ENCODE measurements around the gene ZNF76. TPM values are rescaled to one million over a fixed set of nuclear protein-coding genes. Genes with fewer than 3 reads are reported as not detected.

ZNF76 gene
- total and polyA plus RNA-seq, 9 of the 15 experiments (the other 6 are each of a cell fraction or from before 2014, with no cell fraction given), result 1.2 to 17.8 (median 10.7) TPM

- TF ChIP-seq NRF1 (conservative IDR thresholded peaks at IDR 0.05 in 1 of 2, IDR thresholded peaks at IDR 0.05 in 1 of 2), result no peak
- no peak for TF ChIP-seq NFE2L1 (tag; IDR thresholded peaks at IDR 0.05; ENCODE audit: borderline replicate concordance, low read depth)
- no peak for TF ChIP-seq SRF (CRISPR knock-in tag; IDR thresholded peaks at IDR 0.05)
- no peak for TF ChIP-seq ZNF764 (CRISPR knock-in tag; IDR thresholded peaks at IDR 0.05; ENCODE audit: low read depth)
- TF ChIP-seq, protein P1, sequence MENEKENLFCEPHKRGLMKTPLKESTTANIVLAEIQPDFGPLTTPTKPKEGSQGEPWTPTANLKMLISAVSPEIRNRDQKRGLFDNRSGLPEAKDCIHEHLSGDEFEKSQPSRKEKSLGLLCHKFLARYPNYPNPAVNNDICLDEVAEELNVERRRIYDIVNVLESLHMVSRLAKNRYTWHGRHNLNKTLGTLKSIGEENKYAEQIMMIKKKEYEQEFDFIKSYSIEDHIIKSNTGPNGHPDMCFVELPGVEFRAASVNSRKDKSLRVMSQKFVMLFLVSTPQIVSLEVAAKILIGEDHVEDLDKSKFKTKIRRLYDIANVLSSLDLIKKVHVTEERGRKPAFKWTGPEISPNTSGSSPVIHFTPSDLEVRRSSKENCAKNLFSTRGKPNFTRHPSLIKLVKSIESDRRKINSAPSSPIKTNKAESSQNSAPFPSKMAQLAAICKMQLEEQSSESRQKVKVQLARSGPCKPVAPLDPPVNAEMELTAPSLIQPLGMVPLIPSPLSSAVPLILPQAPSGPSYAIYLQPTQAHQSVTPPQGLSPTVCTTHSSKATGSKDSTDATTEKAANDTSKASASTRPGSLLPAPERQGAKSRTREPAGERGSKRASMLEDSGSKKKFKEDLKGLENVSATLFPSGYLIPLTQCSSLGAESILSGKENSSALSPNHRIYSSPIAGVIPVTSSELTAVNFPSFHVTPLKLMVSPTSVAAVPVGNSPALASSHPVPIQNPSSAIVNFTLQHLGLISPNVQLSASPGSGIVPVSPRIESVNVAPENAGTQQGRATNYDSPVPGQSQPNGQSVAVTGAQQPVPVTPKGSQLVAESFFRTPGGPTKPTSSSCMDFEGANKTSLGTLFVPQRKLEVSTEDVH (IDR thresholded peaks at IDR 0.05; ENCODE audit: low read depth, partially characterized antibody), result peak; percentile 38
- no peak for TF ChIP-seq ZNF197 (CRISPR knock-in tag; IDR thresholded peaks at IDR 0.05; ENCODE audit: low read depth)
- TF ChIP-seq ETV6 (IDR thresholded peaks at IDR 0.05; ENCODE audit: borderline replicate concordance in 1 of 2, low read depth in 2 of 2, low read length in 1 of 2), result no peak
- TF ChIP-seq ETV6 (CRISPR knock-in tag; IDR thresholded peaks at IDR 0.05; ENCODE audit: borderline replicate concordance), result no peak
- no peak; the same call in 1 of the 2 replicates for TF ChIP-seq THRB (CRISPR knock-in tag; conservative IDR thresholded peaks at IDR 0.05)
- TF ChIP-seq, protein P2, sequence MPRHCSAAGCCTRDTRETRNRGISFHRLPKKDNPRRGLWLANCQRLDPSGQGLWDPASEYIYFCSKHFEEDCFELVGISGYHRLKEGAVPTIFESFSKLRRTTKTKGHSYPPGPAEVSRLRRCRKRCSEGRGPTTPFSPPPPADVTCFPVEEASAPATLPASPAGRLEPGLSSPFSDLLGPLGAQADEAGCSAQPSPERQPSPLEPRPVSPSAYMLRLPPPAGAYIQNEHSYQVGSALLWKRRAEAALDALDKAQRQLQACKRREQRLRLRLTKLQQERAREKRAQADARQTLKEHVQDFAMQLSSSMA (CRISPR knock-in tag; IDR thresholded peaks at IDR 0.05), result no peak
- no peak for TF ChIP-seq SIRT6 (IDR thresholded peaks at IDR 0.05; ENCODE audit: low read depth, low read length)
- no peak for TF ChIP-seq ELK3 (CRISPR knock-in tag; IDR thresholded peaks at IDR 0.05)
- TF ChIP-seq CBX2 (IDR thresholded peaks at IDR 0.05; ENCODE audit: insufficient read depth, low read length, poor library complexity, severe bottlenecking), result no peak
- TF ChIP-seq SIX5 (IDR thresholded peaks at IDR 0.05; ENCODE audit: borderline replicate concordance in 1 of 2, insufficient read depth in 1 of 2, low read depth in 1 of 2, low read length in 2 of 2), result no peak
- no peak for TF ChIP-seq ZSCAN32 (CRISPR knock-in tag; IDR thresholded peaks at IDR 0.05)
- TF ChIP-seq CBX3 (IDR thresholded peaks at IDR 0.05; ENCODE audit: borderline replicate concordance in 1 of 2, low read length in 2 of 2), result peak in 1 of 2 experiments; percentile 59; a peak in 1 of 3 replicates
- no peak for TF ChIP-seq ZNF398 (CRISPR knock-in tag; IDR thresholded peaks at IDR 0.05)
- TF ChIP-seq HCFC1 (IDR thresholded peaks at IDR 0.05; ENCODE audit: low read depth, low read length), result no peak
Observed at GRCh38 chr6:35294308-35294945, 34.9 kb downstream of the ZNF76 start (continued).

All from K562 (cell line).